Forelimb muscle (tissue), 1 donor: Measurements from ENCODE around the gene LRIT1. TPM values are rescaled to one million over a fixed set of nuclear protein-coding genes. Genes with fewer than 3 reads are reported as not detected.

Source experiments
- DNase-seq: peaks from one replicate; pipeline ENCODE4 v3.0.0-alpha.2; 2013; ENCODE audit warnings: low read depth
- polyA plus RNA-seq: library from polyadenylated mRNA; unstranded; fragments of 120-200 nt; gene quantifications from one replicate; pipeline ENCODE4 v1.2.1, GENCODE V29; 2013; ENCODE audit not compliant: insufficient read length

Gene LRIT1
- polyA plus RNA-seq, 1 donor = not detected

DNA sequence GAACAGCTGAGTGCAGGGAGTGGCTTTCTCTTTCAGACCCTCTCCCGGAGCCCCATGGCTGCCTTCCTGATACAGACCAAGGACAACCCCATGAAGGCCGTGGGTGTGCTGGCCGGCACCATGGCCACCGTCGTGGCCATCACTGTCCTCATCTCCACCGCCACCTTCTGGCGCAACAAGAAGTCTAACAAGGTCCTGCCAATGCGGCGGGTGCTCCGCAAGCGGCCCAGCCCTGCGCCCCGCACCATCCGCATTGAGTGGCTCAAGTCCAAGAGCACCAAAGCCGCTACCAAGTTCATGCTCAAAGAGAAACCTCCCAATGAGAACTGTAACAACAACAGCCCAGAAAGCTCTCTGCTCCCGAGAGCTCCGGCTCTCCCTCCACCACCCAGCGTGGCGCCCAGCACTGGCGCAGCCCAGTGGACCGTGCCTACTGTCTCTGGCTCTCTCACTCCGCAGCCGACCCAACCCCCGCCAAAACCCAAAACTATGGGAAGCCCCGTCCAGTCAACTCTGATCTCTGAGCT lies 27.2 kb downstream of the LRIT1 start:
- DNase-seq = no peak

DNA sequence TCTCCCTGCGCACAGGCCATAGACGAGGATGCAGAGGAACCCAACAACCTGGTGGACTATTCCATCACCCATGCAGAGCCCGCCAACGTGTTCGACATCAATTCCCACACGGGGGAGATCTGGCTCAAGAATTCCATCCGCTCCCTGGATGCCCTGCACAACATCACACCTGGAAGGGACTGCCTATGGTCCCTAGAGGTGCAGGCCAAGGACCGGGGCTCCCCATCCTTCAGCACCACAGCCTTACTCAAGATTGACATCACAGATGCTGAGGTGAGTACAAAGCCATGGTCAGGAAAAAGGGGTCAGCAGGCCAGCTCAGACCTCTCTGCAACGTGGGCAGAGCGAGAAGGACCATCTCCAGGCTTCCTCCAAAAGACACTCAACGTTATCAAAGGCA lies 28.3 kb downstream of the LRIT1 start:
- no peak for DNase-seq

DNA sequence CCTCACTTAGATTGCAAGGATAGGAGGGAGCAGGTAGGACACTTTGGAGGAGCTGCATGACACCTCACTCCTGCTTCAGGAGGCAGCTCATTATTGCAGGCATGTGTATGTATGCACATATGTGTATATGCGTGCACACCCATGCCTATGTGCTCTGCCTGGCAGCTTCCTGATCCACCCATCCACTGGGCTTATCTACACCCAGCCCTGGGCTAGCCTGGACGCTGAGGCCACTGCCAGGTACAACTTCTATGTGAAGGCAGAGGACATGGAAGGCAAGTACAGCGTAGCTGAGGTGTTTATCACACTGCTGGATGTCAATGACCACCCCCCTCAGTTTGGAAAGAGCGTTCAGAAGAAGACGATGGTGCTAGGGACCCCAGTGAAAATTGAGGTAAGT lies 29.3 kb downstream of the LRIT1 start:
- no peak for DNase-seq

DNA sequence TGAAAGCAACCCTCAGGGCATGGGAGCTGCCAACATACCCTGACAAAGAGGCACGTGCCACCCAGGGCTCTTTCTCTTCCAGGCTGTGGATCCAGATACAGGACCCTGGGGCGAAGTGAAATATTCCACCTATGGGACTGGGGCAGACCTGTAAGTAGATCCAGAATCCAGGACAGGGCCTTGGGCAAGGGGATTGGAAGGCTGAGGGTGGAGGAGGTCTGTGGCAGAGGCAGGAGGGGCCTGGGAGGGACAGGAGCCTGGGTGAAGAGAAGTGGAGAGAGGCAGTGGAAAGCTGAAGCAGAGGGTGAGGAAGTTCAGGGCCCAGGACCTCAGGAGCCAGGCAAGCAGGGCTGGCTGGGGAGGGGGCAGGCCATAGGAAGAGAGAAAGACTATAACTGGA lies 29.8 kb downstream of the LRIT1 start:
- DNase-seq = no peak

DNA sequence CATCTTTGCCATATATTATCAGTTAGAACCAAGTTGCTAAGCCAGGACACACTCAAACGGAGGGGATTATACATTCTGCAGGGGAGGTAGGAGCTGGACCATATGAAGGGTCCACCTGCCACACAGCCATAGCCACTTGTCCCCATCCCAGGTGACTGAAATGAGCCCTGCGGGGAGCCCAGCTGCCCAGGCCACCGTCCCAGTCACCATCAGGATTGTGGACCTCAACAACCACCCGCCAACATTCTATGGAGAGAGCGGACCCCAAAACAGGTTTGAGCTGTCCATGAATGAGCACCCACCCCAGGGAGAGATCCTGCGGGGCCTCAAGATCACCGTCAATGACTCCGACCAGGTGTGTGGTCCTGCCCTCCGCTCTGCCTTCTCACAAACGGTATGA lies 33.3 kb downstream of the LRIT1 start:
- no peak for DNase-seq

DNA sequence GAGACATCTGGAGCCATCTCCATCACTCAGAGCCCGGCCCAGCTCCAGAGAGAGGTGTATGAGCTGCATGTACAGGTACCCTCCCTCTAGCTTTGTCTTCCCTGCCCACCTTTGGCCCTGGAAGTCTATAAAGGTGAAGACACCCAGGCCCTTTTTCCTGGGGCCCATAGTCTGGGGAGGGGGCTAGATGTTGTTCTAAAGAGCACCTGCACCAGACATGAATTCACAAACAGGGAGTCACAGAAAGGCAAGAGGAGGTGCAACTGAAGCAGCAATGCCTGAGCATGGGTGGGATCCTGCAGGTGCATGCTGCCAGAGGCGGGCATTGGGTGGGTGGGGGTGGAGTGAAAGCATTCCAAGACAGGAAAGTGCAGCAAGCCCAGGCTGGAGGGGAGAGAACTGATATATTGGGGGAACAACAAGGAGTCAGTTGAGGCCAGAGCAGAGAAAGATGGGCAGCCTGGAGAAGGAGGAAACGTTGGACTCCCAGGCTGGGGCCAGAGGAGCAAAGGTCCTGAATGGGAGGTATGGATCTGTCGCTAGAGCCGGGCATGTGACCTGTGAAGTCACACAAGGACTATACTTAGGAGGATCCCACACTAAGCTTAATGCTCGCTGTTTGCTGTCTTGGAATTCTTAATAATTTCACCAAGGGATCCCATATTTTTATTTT lies 35.4 kb downstream of the LRIT1 start:
- DNase-seq = no peak

DNA sequence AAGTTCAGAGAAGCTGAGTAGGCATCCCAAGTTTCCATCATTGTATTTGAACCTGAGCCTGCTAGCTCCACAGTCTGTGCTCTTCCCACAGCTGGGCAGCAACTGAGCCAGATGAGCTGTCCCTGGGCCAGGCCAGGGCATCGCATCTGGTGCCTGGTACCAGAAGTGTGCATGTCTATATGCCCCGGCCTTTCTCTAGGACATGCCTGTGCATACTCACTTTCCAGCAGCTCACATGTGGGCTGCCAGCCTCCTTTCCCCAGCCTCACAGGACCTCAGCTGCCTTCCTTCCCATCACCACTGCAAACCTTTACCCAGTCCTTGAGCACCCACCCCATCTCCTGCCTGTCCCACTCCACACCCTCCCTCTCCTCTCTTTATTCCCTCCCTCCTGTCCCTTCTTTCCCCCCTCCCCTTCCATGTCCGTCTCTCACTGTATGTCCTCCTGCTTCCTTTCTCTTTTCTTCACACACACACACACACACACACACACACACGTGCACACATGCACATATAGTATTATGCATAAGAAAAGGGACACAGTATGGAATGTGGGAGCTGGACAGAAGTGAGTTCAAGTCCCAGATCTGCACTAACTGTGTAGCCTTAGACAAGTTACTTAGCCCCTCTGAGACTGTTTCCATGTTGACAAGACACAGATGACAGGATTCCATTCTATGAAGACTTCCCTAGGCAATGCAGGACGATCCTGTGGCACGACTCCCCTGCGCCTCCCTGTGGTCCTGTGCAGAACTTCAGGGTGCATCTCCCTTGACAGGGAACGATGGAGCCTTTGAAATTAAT lies 36.1 kb downstream of the LRIT1 start:
- no peak for DNase-seq

DNA sequence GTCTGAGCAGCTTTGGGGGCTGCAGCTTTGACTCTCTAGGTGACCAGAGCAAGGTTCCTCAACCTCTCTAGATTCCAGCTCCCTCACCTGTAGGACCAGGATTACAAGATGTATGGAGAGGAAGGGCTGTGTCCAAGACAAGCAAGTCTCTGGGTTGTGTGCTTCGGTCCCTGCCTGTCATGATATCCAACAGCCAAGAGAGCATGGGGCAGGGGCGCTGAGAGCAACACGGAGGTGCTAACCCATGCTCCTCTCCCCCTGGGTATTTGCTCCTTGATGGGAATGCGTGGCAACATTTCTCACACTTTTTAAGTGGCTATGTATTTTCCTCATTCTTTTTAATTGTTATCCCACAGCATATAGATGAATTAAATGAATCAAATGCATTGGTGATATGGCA lies 36.7 kb downstream of the LRIT1 start:
- no peak for DNase-seq

DNA sequence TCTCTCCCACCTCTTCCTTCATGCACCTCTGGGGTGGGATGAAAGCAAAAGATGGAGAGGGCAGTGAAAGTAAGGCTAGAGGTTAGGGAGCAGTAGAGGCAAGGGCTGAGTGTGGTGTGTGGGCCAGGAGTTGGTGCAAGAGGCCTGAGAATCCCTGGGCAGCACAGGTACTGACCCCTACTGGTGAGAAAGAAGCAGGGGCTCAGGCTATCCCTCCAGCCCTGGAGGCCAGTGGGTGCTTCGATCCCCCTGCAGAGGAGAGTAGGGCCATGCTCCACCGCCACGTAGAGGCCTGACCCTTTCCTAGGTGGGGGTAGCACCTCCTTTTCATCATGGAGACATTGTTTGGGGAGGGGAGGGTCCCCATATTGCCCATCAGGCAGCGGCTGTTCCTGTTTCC lies 37.2 kb downstream of the LRIT1 start:
- no peak for DNase-seq

DNA sequence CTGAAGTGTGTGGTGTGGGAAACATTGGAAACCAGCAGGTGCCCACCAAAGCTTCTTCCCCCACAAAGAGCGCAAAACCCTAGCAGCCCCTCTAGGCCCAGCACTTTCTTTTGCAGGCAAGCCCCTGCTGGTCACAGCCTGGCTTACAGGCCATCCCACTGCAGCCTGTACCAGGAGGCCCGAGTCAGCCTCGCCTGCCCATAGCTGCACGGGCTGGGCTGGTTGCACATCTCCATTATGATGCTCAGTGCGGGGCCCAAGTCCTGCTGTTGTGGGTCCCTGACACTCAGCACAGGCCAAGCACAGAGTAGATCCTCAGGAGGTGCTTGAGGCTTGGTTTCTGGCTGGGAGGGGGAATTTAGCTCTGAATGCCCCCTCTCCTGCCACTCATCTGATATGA lies 39.0 kb downstream of the LRIT1 start:
- DNase-seq = no peak

DNA sequence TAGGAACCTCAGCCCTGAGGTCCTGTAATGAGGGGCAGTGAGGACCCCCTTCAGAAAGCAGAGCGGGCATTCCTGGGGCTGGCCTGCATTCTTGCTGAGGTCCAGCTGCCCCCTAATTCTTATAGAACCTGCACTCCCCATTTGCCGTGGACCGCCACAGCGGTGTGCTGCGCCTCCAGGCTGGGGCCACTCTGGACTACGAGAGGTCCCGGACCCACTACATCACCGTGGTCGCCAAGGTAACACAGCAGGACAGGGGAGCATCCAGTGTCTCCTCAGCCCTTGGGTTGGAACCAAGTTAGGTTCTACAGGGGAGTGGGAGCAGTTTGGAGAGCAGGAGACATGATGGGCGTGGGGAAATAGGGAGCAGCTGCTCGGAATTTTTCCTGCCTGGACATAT lies 39.7 kb downstream of the LRIT1 start:
- no peak for DNase-seq

DNA sequence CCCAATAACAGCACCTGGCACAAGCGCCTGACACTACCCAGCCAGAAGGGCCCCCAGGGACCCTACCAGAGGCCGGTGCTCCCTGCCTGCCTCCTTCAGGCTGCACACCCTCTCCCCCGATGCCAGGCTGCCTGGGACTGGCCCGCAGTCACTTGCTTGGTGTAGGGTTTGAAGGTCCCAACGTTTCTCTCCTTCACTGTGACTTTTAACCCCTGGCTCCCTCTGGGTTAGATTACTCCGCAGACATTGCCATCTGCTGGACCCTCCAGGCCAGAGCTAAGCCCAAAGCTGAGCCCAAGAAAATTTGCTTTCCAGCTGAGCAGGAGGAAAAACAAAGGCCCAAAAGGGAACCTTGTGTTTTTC lies 40.1 kb downstream of the LRIT1 start:
- DNase-seq = no peak

DNA sequence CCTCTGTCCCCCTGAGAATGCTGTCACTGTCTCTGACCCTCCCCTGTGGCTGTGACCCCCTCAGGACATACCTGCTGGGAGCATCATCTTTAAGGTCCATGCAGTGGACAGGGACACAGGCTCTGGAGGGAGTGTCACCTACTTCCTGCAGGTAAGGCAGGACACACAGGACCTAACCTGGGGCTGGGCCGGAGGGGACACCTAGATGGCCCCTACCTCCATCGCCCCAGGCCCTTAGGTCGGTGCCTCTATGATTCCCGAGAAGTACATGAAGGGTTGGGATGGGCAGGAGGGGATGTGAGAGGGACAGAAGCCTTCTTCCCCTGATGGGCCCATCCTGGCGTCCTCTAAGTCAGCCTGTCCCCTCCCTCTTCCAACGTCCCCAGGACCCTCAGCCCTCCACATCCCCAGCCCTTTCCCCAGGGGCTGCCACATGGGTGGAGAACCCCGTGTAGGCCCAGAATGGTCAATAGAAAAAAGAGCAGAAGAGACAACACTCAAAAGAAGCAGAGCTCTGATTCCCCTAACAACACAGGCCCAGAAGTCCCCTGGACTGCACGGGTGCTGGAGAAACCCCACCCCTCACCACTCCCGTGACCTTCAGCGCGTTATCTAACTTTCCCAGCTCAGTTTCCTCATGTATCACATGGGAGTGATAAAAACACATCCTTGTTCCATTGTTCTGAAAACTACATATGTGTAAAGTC lies 40.7 kb downstream of the LRIT1 start:
- no peak for DNase-seq

DNA sequence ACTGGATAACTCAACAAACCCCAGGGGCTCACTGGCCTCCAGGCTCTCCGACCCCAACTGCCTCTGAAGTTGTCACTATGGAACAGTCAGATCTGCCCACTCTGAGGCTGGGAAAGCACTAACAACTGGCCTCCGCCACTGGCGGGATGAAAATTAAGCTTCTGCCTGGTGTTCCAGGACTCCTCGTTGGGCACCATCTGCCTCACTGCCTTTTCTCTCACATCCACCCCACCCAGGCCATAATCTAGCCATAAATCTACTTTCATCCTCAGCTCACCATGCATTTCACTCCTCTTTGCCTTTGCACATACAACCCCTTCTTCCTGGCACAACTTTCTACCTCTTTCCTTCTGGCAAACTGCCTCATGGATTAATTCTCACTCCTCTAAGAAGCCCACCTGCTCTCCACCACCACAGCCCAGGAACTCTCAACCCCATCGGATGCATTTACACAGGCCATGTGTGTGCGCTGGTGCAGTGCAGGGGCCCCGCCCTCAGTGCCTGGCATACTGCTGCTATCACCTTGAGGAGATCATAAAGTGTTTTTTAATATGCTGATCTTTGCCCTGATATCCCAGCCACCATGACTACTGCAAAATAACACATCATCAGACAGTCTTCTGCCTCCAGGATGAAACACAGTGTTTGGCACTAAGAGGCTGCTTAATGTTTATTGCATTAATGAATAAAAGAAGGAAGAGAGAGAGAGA lies 43.0 kb downstream of the LRIT1 start:
- no peak for DNase-seq

DNA sequence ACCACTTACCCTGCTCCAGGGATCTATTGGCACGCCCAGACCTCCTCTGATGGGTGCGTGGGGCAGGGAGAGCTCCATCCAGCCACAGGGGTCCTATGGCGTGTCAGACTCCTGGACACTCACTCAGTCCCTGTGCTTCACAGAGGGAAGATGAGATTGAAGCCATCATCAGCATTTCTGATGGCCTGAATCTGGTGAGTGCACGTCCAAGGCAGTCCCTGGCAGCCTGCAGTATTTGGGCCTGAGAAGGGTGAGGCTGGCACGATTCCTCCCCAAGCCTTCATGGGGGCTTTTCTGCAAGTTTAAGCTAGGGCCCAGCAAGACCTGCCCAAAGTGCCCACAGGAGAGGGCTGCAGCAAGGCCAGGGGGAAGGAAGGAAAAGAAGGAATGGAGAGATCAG lies 43.7 kb downstream of the LRIT1 start:
- no peak for DNase-seq

DNA sequence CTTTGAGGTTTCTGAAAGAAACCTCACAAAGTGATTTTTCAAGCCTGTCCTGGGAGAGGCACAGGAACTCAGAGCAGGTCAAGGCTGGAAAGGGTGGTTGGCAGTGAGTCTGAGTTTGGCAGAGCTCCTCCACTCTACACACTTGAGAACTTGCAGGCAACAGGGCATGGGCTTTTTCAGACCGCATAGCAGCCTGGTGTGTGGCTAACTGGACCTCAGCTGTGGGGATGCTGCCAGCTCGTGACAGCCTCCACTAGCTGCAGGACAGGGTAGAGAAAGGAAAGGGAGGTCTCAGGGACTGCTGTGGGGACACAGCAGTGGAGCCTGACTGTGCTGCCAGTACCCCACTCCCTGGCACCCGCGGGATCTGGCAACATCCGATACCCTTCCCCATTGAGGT lies 44.4 kb downstream of the LRIT1 start:
- no peak for DNase-seq

DNA sequence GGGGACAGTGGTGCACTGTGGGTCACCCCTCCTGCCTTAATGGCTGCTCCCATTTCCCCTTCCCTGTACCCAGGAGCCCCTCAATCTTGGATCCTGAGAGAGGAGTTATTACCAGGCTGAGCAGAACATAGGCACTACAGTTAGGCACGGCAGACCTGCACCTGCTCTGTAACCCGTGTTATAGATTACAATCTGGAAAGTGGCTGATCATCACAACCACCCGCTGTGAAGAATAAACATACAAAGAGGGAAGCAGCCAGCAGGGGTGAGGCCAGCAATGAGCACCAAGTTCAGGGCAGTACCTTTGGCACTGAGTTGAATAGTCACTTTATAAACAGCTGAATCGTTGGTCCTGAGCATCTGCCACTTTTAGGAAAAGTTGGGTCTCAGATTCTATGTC lies 45.3 kb downstream of the LRIT1 start:
- no peak for DNase-seq

DNA sequence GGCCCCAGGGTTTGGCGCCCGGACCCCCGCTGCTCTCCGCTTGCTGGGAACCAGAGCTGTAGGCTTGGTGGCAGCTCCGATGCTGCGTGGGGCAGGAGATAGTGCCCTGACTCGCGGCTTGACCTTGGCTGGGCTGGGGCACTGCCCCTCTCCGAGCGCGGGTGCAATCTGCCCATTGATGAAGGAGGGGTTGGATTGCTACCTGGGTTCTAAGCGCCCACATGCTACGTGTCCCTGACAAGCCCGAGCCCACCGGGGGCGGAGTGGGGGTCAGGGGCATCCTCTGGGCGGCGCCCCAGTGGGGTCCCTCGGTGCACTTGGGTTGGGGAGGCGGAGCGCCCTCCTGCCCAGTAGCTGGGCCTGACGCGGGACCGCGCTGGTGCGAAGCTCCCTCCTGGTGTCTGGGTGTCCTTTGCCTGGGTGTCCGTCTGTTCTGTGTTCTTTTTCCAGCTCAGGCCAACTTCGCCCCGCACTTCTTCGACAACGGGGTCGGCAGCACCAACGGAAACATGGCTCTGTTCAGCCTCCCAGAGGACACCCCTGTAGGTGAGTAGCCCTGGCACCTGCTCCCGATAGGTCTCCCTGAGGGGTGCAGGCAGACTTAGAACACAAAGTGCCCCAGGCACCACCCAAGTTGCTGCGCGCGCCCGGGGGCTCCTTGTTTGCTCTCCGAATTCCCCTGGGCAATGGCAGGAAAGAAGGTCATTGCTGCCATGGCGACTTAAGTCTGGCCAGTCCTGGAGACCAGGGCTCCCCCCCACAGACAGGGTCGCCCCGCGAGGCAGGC lies 46.1 kb downstream of the LRIT1 start:
- no peak for DNase-seq

DNA sequence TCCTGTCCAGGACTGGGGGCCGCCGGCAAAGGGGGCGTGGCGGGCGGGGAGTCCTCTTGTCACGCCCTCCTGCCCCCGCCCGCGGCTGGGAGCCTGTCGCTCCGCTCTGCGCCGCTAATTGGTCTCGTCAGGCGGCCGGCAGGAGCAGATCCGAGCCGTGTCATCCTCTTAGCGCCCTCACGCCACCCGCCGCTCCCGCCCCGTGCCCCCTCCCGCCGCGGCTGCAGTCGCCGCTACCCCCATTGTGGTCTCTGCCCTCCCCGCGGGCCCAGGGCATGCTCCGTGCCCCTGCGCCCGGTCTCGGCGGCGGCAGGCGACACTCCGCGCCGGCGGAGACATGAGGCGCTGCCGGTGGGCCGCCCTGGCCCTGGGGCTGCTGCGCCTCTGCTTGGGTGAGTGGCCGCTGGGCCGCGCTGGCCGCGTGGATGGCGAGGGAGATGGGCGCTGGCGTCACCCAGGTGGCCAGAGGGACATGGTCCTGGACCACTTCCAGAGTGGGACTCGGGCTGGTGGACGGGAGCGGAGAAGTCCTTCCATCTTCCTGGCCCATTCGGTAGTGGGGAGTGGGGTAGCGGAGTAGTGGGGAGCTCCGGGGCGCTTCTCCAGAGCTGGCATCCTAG lies 46.8 kb downstream of the LRIT1 start, which contains the start of gene CDHR1:
Gene CDHR1, plus strand, starts transcription at position 114 of the 620 bp plus-strand sequence. Its CDS starts 224 bp downstream, at position 338.
- no peak for DNase-seq

DNA sequence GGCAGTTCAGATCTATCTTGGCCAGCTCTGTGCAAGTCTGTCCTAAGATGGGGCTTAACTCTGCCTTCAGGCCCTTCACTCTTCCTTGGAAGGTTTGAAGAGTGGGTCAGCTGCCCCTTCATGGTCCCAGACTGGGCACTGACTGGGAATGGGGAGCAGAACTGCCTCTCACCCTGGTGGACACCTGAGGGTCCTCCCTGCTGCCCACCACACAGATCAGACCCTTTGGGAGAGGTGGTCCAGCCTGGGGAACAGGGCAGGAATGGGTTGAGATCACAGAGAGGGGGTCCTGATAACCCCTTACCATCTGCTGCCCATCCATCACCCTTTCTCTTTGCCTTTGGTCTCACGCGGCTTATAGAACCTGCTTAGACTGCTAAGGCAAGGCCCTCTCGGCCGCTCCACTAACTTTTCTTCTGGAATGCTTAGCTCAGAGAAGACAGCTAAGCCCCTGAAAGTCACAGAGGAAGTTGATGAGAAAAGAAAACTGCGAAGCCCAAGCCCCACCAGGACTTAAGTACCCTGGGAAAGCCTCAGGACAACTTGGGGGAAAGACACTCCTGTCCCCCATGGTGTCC lies 47.4 kb downstream of the LRIT1 start:
- DNase-seq = no peak
